Smooth muscle cell of the brain vasculature (primary cell): ENCODE results near the gene PYCR2.
"Not testable (repeated sequence)": the region's sequence is repeated elsewhere in the genome, so short reads cannot be mapped to it uniquely, and the experiment has no call there.

Experiments
- DNase-seq: peaks from one replicate; pipeline ENCODE4 v3.0.0-alpha.2; 2012; ENCODE audit warnings: low read depth, low spot score

The PYCR2 gene

GRCh38 chr1:225890346-225891228, 33.5 kb downstream of the PYCR2 start:
- no peak for DNase-seq

- DNase-seq, result no peak
These were observed 34.3 kb downstream of the PYCR2 start for GRCh38 chr1:225889743-225890142.

- no peak for DNase-seq
These were observed 35.0 kb downstream of the PYCR2 start, which contains the start of gene LEFTY1 for GRCh38 chr1:225888898-225889601. Gene LEFTY1 (minus strand): TSS chr1:225889146. CDS start chr1:225889066, 80 bp downstream.

- no peak for DNase-seq
These were observed 35.7 kb downstream of the PYCR2 start for GRCh38 chr1:225888289-225888897.

GRCh38 chr1:225887554-225888288, 36.3 kb downstream of the PYCR2 start:
- DNase-seq, result not testable (repeated sequence)

- no peak for DNase-seq
These were observed 37.1 kb downstream of the PYCR2 start for GRCh38 chr1:225887030-225887314.

GRCh38 chr1:225886159-225887029, 37.7 kb downstream of the PYCR2 start:
- no peak for DNase-seq

GRCh38 chr1:225885336-225885735, 38.7 kb downstream of the PYCR2 start:
- DNase-seq, result no peak

GRCh38 chr1:225883616-225884265, 40.3 kb downstream of the PYCR2 start:
- no peak for DNase-seq

- no peak for DNase-seq
These were observed 41.1 kb downstream of the PYCR2 start for GRCh38 chr1:225882694-225883615.

- DNase-seq, result no peak
These were observed 41.9 kb downstream of the PYCR2 start, which contains the start of gene TMEM63A for GRCh38 chr1:225881959-225882693. Gene TMEM63A (minus strand): TSS chr1:225882380. CDS start chr1:225877580, 4,800 bp downstream.

GRCh38 chr1:225881081-225881958, 42.7 kb downstream of the PYCR2 start:
- DNase-seq, result no peak

GRCh38 chr1:225880636-225881035, 43.4 kb downstream of the PYCR2 start:
- DNase-seq, result no peak

- no peak for DNase-seq
These were observed 43.8 kb downstream of the PYCR2 start for GRCh38 chr1:225880222-225880588.

- DNase-seq, result no peak
These were observed 44.4 kb downstream of the PYCR2 start for GRCh38 chr1:225879521-225880221.

GRCh38 chr1:225878282-225878681, 45.8 kb downstream of the PYCR2 start:
- no peak for DNase-seq

- no peak for DNase-seq
These were observed 46.5 kb downstream of the PYCR2 start for GRCh38 chr1:225877580-225877979.
